ENCODE data around the gene MAPK11.

MAPK11 gene

DNA sequence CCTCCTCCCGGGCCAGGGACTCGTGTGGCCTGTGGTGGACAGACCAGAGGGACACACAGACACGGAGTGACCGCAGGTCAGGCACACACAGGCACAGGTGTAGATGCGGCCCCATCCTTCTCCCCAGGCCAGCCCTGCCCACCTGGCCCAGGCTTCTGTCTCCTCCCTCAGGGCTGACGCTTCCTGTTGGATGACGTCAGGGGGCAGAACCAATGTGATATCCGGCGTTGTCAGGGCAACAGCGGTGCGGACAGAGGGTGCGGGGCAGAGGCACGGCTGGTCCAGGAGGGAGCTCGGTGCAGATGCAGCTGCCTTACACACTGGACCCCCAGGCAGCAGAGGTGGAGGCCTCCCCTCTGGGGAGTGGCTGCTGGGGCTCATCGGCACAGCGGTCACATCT, 22.4 kb downstream of the MAPK11 start:
- no peak for TF ChIP-seq FOXP2 (optimal IDR thresholded peaks at IDR 0.05; ENCODE audit: borderline replicate concordance, extremely low read depth, extremely low read length, insufficient read depth)
- TF ChIP-seq POLR2AphosphoS5 (IDR thresholded peaks at IDR 0.05; ENCODE audit: low read depth, low read length) = no peak
- TF ChIP-seq, protein P1, sequence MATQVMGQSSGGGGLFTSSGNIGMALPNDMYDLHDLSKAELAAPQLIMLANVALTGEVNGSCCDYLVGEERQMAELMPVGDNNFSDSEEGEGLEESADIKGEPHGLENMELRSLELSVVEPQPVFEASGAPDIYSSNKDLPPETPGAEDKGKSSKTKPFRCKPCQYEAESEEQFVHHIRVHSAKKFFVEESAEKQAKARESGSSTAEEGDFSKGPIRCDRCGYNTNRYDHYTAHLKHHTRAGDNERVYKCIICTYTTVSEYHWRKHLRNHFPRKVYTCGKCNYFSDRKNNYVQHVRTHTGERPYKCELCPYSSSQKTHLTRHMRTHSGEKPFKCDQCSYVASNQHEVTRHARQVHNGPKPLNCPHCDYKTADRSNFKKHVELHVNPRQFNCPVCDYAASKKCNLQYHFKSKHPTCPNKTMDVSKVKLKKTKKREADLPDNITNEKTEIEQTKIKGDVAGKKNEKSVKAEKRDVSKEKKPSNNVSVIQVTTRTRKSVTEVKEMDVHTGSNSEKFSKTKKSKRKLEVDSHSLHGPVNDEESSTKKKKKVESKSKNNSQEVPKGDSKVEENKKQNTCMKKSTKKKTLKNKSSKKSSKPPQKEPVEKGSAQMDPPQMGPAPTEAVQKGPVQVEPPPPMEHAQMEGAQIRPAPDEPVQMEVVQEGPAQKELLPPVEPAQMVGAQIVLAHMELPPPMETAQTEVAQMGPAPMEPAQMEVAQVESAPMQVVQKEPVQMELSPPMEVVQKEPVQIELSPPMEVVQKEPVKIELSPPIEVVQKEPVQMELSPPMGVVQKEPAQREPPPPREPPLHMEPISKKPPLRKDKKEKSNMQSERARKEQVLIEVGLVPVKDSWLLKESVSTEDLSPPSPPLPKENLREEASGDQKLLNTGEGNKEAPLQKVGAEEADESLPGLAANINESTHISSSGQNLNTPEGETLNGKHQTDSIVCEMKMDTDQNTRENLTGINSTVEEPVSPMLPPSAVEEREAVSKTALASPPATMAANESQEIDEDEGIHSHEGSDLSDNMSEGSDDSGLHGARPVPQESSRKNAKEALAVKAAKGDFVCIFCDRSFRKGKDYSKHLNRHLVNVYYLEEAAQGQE (IDR thresholded peaks at IDR 0.05; ENCODE audit: insufficient read depth in 1 of 2, low read depth in 2 of 2, low read length in 2 of 2) = no peak
- no peak for TF ChIP-seq SIN3A (IDR thresholded peaks at IDR 0.05; ENCODE audit: borderline replicate concordance, insufficient read depth, low read length)
- TF ChIP-seq TAF1 (IDR thresholded peaks at IDR 0.05; ENCODE audit: borderline replicate concordance, insufficient read depth, low read length) = no peak

DNA sequence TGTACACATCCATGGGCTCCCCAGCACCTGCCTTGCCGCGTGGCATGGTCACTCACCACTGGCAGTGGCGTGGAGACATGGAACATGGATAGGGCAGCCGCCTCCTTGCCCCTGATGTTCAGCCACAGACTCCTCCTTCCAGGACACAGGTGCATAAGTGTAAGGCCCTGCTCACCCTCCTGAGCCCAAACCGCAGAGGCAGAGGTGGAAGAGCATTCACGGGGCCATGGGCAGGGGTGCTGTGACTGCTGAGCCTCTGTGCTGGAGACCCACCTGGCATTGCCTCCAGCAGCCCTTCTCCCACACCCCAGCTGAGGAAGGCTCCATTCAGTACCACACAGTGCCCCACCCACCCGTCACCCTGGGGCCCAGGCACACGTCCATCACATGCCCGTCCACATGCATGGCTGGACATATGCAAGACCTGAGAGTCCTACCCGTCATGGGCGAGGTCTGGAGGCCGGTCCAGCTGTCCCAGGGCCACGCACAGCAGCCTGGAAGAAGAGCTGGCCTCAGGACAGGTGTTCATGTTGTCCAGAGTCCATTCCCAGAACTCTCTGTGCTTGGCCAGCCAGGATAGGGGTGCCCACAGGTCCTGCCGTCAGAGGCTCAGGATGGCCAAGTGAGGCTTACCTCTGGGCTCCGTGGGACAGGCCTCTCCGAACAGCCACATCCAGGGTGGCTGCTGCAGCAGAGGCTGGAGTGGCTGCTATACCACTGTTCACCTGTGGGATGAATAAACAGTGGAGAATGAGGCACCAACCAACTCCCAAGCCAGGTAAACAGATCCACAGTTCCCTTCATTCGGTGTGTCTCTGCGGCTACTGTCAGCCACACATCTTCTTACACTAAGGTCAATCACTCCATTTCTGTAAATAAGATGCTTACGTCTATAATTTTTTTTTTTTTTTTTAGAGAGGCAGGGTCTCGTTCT, 23.7 kb downstream of the MAPK11 start:
- no peak; the same call in 1 of the 2 replicates for TF ChIP-seq POLR2AphosphoS5 (IDR thresholded peaks at IDR 0.05; ENCODE audit: low read depth, low read length)

DNA sequence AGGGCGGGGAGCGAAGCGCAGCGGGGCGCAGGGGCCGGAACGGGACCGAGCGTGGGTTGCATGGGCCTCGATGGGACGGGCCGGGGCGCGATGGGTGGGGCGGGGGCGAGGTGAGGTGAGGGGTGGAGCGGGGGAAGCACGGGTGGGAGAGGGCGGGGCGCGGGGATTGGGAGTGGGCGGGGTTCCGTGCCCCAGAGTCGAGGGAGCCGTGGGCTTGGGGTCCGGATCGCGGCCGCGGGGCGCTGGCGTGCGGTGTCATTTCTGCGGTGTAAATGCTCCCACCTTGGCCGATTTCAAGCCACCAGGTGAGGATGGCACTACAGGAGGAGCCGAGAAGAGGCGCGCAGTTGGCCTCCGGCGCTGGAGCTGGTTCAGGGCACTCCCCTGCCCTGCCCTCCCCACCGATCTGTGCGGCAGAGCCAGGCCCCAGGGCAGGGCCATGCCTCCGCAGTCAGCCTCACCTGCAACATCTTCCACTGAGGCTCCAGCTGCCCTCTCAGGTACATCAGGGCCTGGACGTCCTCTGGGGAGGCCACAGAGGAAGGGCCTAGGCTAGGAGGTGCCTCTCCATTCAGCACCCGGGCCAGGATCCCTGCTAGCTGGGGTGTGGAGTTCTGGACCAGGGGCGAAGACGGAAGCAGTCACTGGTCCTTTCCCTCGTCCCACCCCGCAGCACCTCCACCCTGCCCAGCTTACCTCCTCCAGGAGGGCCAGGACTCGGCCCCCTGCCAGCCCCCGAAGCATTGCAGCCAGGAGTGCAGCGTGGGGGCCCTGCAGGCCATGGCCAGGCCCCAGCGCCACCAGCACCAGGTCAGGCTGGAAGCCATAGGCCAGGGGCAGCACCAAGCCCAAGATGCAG, 24.7 kb downstream of the MAPK11 start:
- TF ChIP-seq SIN3A (IDR thresholded peaks at IDR 0.05; ENCODE audit: borderline replicate concordance, insufficient read depth, low read length) (no peak), POLR2AphosphoS5 (IDR thresholded peaks at IDR 0.05; ENCODE audit: low read depth, low read length) (peak; percentile 35), FOXP2 (optimal IDR thresholded peaks at IDR 0.05; ENCODE audit: borderline replicate concordance, extremely low read depth, extremely low read length, insufficient read depth) (no peak)

DNA sequence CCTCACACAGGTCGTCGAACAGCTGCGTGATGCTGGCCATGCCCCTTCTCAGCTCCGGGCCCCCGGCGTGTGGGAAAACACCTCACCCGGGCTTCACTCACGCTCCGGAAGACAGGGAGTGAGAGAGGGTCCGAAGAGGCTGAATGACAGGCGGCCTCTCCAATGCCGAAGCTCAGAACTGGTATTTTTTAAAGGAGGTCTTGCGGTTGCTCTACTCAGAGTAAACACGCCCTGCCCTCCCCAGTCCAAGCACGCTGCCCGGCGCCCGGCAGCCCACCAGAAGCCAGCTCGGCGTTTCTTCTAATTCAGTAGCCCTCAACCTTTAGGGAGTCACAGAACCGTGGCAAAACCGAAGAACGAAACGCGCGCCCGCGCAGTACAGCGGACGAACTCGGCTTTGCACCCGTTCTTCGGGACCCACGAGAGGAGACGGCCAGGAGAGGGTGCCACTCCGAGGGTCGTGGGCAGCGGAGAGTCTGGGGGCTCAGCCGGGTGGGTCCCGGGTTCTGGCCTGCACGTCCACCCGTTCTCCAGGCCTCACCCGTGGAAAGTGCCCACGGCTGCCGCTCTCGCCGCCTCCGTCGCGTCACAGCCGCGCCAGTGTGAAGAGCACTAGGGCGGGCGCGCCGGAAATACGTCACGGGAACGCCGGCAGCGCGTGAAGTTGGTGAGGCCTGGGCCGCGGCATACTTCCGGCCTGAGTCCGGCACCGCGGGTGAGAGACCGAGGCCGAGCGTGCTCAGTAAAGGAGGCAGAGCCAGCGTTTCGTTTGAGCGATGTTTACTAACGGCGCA, 25.6 kb downstream of the MAPK11 start, which contains the start of gene TUBGCP6:
TSS of gene TUBGCP6 (minus strand) at position 604 of the 794 bp plus-strand sequence. CDS start at position 40, 564 bp downstream.
- TF ChIP-seq POLR2AphosphoS5 (IDR thresholded peaks at IDR 0.05; ENCODE audit: low read depth, low read length) (peak; percentile 76), TAF1 (IDR thresholded peaks at IDR 0.05; ENCODE audit: borderline replicate concordance, insufficient read depth, low read length) (no peak)

DNA sequence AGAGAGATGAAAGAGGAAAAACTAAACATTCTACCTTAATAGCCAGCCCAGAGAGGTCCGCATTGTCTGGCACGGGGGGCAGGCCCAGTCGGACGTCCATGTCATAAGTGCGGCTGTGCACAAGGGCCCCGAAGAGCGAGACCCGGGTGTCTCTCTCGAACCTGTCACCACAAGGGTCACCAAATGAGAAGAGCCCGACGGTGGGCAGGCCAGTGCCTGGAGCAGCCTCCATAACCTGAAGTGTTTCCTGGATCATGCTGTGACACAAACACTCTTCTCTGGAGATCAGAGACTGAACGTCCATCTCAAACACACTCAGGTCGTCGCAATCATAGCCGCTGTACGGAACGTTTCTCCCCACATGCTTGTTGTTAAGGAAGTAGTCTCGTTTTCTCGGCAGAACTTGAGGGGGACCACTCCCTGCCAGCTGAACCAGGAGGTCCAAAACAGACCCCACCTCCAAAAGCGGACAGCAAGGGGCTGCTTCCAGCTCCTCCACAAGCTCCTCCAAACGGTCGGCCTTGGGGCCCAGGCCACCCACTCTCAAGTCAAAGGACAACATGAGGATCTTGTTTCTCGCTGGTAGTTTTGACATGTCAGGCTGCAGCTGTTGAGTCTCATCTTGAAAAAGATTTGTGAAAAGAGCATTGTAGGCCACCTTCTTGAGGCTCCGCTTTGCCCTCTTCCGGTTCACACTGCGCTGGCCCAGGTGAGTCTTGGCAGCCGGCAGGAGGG, 26.3 kb downstream of the MAPK11 start:
- TF ChIP-seq, protein P1 (IDR thresholded peaks at IDR 0.05; ENCODE audit: insufficient read depth in 1 of 2, low read depth in 2 of 2, low read length in 2 of 2) = no peak
- TF ChIP-seq TAF1 (IDR thresholded peaks at IDR 0.05; ENCODE audit: borderline replicate concordance, insufficient read depth, low read length) (no peak), FOXP2 (optimal IDR thresholded peaks at IDR 0.05; ENCODE audit: borderline replicate concordance, extremely low read depth, extremely low read length, insufficient read depth) (no peak), SIN3A (IDR thresholded peaks at IDR 0.05; ENCODE audit: borderline replicate concordance, insufficient read depth, low read length) (no peak), POLR2AphosphoS5 (IDR thresholded peaks at IDR 0.05; ENCODE audit: low read depth, low read length) (no peak)

DNA sequence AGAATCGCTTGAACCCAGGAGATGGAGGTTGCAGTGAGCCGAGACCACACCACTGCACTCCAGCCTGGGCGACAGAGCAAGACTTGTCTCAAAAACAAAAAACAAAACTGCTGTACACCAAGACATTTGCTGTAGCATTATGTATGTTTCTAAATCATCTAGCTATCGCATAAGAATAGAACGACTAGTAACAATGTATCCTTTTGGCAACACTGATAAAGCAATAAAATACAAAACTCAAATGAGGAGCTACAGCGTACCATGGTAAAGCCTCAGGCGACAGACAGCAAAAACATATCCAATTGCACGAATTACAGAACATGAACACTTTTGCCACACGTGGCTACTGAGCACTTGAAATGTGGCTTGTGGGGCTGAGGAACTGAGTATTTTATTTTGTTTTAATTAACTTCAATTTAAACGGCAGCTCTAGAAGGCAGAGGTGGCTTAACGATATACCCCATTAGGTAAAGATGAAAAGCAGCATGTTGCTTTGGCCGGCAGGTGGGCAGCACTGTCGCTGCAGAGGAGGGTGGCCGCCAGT, 27.7 kb downstream of the MAPK11 start:
- TF ChIP-seq SIN3A (IDR thresholded peaks at IDR 0.05; ENCODE audit: borderline replicate concordance, insufficient read depth, low read length) (no peak), POLR2AphosphoS5 (IDR thresholded peaks at IDR 0.05; ENCODE audit: low read depth, low read length) (no peak), TAF1 (IDR thresholded peaks at IDR 0.05; ENCODE audit: borderline replicate concordance, insufficient read depth, low read length) (no peak), FOXP2 (optimal IDR thresholded peaks at IDR 0.05; ENCODE audit: borderline replicate concordance, extremely low read depth, extremely low read length, insufficient read depth) (no peak)
- TF ChIP-seq, protein P1 (IDR thresholded peaks at IDR 0.05; ENCODE audit: insufficient read depth in 1 of 2, low read depth in 2 of 2, low read length in 2 of 2) = no peak

Measured in PFSK-1 (cell line).